Activated T-cell treated with anti-CD3 and anti-CD28 coated beads for 1 hour (primary cell): Measurements from ENCODE around the gene CNTF.

Experiments
- DNase-seq: peaks from one replicate; pipeline ENCODE4 v3.0.0-alpha.2; 2020; ENCODE audit warnings: low read depth

The CNTF gene

DNA sequence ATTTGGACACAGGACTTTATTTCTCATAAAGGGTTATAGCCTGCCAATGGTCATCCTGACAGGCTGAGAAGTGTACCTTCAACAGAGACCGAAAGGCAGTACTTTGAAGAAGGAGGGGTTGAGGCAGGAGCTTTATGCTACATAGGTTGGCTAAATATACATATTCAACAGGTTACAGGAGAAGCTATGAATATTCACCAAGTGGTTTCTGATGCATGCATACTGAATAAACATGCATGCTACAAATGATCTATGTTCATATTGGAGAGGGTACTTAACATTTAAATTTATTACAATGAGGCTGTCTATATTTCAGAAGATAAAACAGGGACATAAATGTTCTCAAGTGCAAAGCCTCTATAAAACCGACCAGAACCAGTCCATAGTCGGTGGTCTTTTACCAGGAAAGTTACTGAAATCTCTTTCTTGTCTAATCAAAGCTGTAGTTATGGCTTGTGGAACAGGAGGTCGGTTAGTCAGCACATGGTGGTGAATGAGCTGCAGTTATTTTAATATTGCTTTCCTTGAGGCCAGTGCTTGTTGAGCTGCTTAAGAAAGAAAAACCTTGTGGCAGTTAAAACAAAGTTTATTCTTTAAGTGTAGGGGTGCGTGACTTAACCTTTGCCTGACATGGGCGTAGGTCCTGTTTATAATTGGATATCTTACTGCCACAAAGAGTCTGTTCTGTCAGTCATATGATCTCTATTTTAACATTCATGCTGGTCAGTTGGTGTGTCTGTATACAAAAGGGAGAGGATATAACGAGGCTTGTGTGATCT, 19.5 kb downstream of the CNTF start:
- no peak for DNase-seq

- DNase-seq = no peak
Measured at GRCh38 chr11:58645854-58646253, 23.4 kb downstream of the CNTF start.

- DNase-seq = no peak
Measured at GRCh38 chr11:58647141-58647699, 24.8 kb downstream of the CNTF start.

- DNase-seq = no peak
Measured at GRCh38 chr11:58647866-58648265, 25.4 kb downstream of the CNTF start.

GRCh38 chr11:58649623-58650022, 27.2 kb downstream of the CNTF start:
- no peak for DNase-seq

- DNase-seq = no peak
Measured at GRCh38 chr11:58650496-58650895, 28.0 kb downstream of the CNTF start.

GRCh38 chr11:58652726-58653280, 30.3 kb downstream of the CNTF start:
- no peak for DNase-seq

DNA sequence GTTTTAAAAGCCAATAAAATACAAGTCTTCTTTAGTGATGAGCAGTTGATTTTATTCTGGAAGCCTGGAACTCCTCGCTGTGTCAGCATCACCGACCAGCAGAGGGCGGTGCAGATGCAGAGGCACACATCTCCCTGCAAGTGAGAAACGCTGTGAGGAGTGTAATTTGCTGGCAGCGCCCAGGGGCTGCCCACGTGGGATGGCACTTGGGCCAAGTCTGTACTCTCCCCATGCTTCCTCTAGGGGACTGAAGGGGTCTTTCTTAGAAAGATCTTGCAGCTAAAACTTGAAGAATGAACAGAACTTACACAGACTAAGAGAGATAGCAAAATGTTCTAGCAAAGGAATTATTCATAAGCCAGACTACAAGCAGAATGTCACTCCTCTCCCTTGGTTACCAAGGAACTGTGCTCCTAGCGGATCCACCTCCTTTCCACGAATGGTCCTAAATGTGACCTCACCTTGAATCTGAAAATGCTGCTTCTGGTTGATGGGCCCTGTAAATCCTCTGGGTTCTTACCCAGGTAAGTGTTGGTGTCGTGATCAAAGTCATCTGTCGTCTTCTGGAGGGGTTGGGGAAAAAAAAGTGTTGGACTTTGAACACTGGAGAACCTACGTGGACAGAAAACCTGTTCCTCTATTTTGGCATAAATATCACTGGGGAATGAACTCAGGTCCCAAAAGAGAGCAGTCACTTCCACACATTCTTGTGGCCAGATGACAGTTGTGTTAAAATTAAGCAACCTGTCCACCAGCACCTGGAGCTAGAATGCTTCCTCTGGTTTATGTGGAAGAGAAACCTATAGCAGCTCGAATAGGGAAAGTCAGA, 31.8 kb downstream of the CNTF start:
- DNase-seq = peak; percentile 74

- no peak for DNase-seq
Measured at GRCh38 chr11:58654908-58655296, 32.4 kb downstream of the CNTF start.

- DNase-seq = no peak
Measured at GRCh38 chr11:58656348-58656747, 33.9 kb downstream of the CNTF start.

DNA sequence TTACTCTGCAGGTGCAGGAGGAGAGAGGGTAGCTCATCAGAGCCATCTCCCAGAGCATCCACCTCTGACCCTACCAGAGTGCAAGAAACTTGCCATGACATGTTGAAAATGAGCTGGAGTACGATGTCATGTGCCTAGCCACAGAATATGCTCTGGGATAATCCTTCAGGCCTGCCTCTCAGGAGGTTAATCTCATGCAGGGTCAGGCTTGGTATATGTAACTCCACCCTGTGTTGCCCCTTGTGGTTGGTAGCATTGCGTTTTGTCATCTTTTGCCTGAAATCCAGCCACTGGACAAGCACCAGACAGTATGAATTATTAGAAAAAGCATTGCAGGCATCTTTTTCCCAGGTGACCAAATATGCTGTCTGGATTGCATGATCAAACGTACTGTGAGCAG, 36.2 kb downstream of the CNTF start:
- DNase-seq = no peak

- no peak for DNase-seq
Measured at GRCh38 chr11:58659404-58659803, 36.9 kb downstream of the CNTF start.

GRCh38 chr11:58659910-58660570, 37.6 kb downstream of the CNTF start:
- no peak for DNase-seq

DNA sequence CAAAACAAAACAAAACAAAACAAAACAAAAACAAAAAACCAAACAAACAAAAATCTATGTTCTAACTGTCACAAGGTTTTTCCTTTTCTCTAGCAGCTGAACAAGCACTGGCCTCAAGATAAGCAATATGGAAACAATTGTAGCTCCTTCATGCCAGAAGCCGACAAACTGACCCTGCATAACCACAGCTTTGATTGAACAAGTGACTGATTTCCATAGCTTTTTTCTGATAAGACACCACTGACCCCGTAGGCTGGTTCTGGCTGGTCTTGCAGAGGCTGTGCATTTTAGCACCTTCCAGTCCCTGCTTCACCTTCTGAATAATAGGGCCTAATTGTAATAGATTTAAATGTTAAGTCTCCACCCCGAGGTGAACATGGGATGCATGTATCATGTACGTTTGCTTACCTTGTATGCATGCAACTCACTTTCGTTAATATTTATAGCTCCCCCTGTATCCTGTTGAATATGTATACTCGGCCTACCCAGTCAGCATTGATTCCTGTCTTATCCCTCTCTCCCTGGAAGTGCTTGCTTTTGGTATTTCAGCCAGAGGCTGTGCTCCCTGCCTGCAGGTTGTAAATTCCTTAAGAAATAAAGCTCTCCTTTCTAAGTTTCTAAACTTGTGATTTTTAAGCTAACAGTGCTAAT, 49.6 kb downstream of the CNTF start:
- DNase-seq = no peak

DNA sequence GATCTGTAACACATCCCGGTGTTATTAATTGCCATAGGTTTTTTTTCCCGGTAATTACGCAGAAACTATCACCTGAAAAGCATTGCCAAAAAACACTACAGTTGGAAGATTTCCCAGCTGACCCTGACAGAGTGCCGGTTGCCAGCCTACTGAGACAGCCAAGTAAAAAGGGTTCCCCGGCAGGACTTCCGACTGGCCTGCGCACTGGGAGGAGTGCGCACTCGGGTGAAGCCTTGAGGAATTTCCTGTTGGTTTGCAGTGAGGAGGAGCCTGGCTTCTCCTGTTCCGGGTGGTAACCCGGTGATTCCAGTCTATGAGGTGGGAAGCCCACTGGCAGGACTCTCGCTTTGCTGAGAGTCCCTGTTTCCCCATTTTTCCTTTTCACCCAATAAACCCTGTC, 52.1 kb downstream of the CNTF start:
- no peak for DNase-seq
